Liver (tissue), 3 donors: Measurements from ENCODE around the gene MTHFD2L.

Source experiments
- ATF3 ChIP-seq: IDR thresholded peaks from 2 replicates; pipeline ENCODE4 v1.6.1; 2016; ENCODE audit warnings: antibody characterized with exemption
- FOXA1 ChIP-seq: IDR thresholded peaks from 2 replicates; pipeline ENCODE4 v1.6.1; 2016; ENCODE audit warnings: antibody characterized with exemption
- GABPA ChIP-seq, 2 donors: IDR thresholded peaks in 1 of 2; conservative IDR thresholded peaks in 1 of 2; 2 replicates each; pipeline ENCODE4 v1.6.1; 2016; ENCODE audit warnings: antibody characterized with exemption in 2 of 2, mild to moderate bottlenecking in 1 of 2, moderate library complexity in 1 of 2
- MAX ChIP-seq: IDR thresholded peaks from 2 replicates; pipeline ENCODE4 v1.6.1; 2016; ENCODE audit warnings: antibody characterized with exemption
- NR2F2 ChIP-seq: IDR thresholded peaks from 2 replicates; pipeline ENCODE4 v1.6.1; 2016; ENCODE audit warnings: antibody characterized with exemption
- SP1 ChIP-seq: IDR thresholded peaks from 2 replicates; pipeline ENCODE4 v1.6.1; 2018; ENCODE audit warnings: antibody characterized with exemption, mild to moderate bottlenecking
- TAF1 ChIP-seq: conservative IDR thresholded peaks from 2 replicates; pipeline ENCODE4 v1.6.1; 2016; ENCODE audit warnings: antibody characterized with exemption, mild to moderate bottlenecking
- YY1 ChIP-seq: IDR thresholded peaks from 2 replicates; pipeline ENCODE4 v1.6.1; 2016; ENCODE audit warnings: antibody characterized with exemption, mild to moderate bottlenecking
- TF ChIP-seq, protein P1 (sequence below): fragments of 150-350 bp; IDR thresholded peaks from 2 replicates; pipeline ENCODE4 v1.5.1; 2017; ENCODE audit warnings: improper control_type of control experiment, low read depth, low read length; ENCODE audit not compliant: missing input control
- donor health status: healthy.
- donor health status: healthy.

DNA sequence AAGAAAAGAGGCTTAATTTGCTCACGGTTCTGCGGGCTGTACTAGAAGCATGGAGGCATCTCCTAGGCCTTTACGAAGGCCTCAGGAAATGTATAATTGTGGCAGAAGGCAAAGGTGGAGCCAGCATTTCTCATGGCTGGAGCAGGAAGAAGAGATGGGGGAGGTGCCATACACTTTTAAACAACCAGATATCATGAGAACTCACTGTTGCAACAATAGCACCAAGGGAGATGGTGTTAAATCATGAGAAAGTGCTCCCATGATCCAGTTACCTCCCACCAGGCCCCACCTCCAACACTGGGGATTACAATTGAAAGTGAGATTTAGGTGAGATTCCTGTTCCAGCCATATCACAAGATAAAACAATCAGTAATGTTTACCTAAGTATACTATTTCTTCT lies 45.5 kb downstream of the MTHFD2L start:
- TF ChIP-seq, protein P1, sequence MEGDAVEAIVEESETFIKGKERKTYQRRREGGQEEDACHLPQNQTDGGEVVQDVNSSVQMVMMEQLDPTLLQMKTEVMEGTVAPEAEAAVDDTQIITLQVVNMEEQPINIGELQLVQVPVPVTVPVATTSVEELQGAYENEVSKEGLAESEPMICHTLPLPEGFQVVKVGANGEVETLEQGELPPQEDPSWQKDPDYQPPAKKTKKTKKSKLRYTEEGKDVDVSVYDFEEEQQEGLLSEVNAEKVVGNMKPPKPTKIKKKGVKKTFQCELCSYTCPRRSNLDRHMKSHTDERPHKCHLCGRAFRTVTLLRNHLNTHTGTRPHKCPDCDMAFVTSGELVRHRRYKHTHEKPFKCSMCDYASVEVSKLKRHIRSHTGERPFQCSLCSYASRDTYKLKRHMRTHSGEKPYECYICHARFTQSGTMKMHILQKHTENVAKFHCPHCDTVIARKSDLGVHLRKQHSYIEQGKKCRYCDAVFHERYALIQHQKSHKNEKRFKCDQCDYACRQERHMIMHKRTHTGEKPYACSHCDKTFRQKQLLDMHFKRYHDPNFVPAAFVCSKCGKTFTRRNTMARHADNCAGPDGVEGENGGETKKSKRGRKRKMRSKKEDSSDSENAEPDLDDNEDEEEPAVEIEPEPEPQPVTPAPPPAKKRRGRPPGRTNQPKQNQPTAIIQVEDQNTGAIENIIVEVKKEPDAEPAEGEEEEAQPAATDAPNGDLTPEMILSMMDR = no peak
- TF ChIP-seq ATF3 (no peak), FOXA1 (no peak), YY1 (no peak), TAF1 (no peak), MAX (no peak), GABPA (IDR thresholded peaks at IDR 0.05 in 1 of 2, conservative IDR thresholded peaks at IDR 0.05 in 1 of 2) (no peak), NR2F2 (no peak), SP1 (no peak)
